NCI-H2107 treated with DMSO at 0.1 percent for 48 hours (cell line): ENCODE results near the gene RNF144B.
"Not testable (repeated sequence)": the region's sequence is repeated elsewhere in the genome, so short reads cannot be mapped to it uniquely, and the experiment has no call there.

Experiments
- DNase-seq: peaks from one replicate; lab custom pipeline; 2025; ENCODE audit not compliant: unreplicated experiment; lab: John Stamatoyannopoulos, UW

Gene RNF144B

GRCh38 chr6:18387061-18387721 is at the start of gene RNF144B:
Gene RNF144B, plus strand, starts transcription at chr6:18387350. Its CDS starts 12,185 bp downstream, at chr6:18399535.
- DNase-seq: peak; percentile 45

- no peak for DNase-seq
Observed at GRCh38 chr6:18339599-18339998, 47.6 kb upstream of the RNF144B start.

- DNase-seq: no peak
Observed at GRCh38 chr6:18340781-18341551, 46.2 kb upstream of the RNF144B start.

GRCh38 chr6:18342223-18342622 is 44.9 kb upstream of the RNF144B start:
- no peak for DNase-seq

- no peak for DNase-seq
Observed at GRCh38 chr6:18343741-18344140, 43.4 kb upstream of the RNF144B start.

GRCh38 chr6:18347021-18347577 is 40.1 kb upstream of the RNF144B start:
- no peak for DNase-seq

- DNase-seq: no peak
Observed at GRCh38 chr6:18347866-18348265, 39.3 kb upstream of the RNF144B start.

GRCh38 chr6:18349386-18349785 is 37.8 kb upstream of the RNF144B start:
- DNase-seq: no peak

GRCh38 chr6:18350271-18350670 is 36.9 kb upstream of the RNF144B start:
- no peak for DNase-seq

- no peak for DNase-seq
Observed at GRCh38 chr6:18350712-18351111, 36.4 kb upstream of the RNF144B start.

GRCh38 chr6:18352001-18352400 is 35.1 kb upstream of the RNF144B start:
- no peak for DNase-seq

- DNase-seq: no peak
Observed at GRCh38 chr6:18352842-18353241, 34.3 kb upstream of the RNF144B start.

- no peak for DNase-seq
Observed at GRCh38 chr6:18353251-18353650, 33.9 kb upstream of the RNF144B start.

- DNase-seq: not testable (repeated sequence)
Observed at GRCh38 chr6:18357546-18357945, 29.6 kb upstream of the RNF144B start.

- DNase-seq: no peak
Observed at GRCh38 chr6:18359237-18359885, 27.8 kb upstream of the RNF144B start.

- DNase-seq: no peak
Observed at GRCh38 chr6:18360188-18360587, 27.0 kb upstream of the RNF144B start.

- DNase-seq: no peak
Observed at GRCh38 chr6:18362058-18362561, 25.0 kb upstream of the RNF144B start.

GRCh38 chr6:18363746-18364145 is 23.4 kb upstream of the RNF144B start:
- DNase-seq: no peak

- not testable (repeated sequence) for DNase-seq
Observed at GRCh38 chr6:18364561-18364960, 22.6 kb upstream of the RNF144B start.

- DNase-seq: no peak
Observed at GRCh38 chr6:18367371-18367770, 19.8 kb upstream of the RNF144B start.

GRCh38 chr6:18368277-18369105 is 18.7 kb upstream of the RNF144B start:
- DNase-seq: no peak
